Neural progenitor cell (in vitro differentiated cells): ENCODE results near the gene KCNA5. TPM values are rescaled to one million over a fixed set of nuclear protein-coding genes. Genes with fewer than 3 reads are reported as not detected.

Experiments used
- DNase-seq: peaks from one replicate; pipeline ENCODE4 v3.0.0-alpha.2; 2016; ENCODE audit warnings: low spot score
- H2AFZ ChIP-seq: fragments of 200-600 bp; sonication (generic); replicated peaks from 2 replicates; pipeline ENCODE4 v1.6.1; 2016; ENCODE audit warnings: antibody characterized with exemption
- H3F3A ChIP-seq: fragments of 200-600 bp; sonication (generic); 2 replicates; pipeline ENCODE4 v1.6.1; 2016; ENCODE audit warnings: antibody characterized with exemption, low read depth
- H3K27ac ChIP-seq: fragments of 200-600 bp; sonication (generic); 2 replicates; pipeline ENCODE4 v1.5.1; 2016; ENCODE audit warnings: mild to moderate bottlenecking
- H3K27me3 ChIP-seq: fragments of 200-600 bp; sonication (generic); 2 replicates; pipeline ENCODE4 v1.6.1; 2016; ENCODE audit warnings: mild to moderate bottlenecking, moderate library complexity
- H3K36me3 ChIP-seq: fragments of 200-600 bp; sonication (generic); 2 replicates; pipeline ENCODE4 v1.5.1; 2016
- H3K4me1 ChIP-seq: fragments of 200-600 bp; sonication (generic); 2 replicates; pipeline ENCODE4 v1.6.1; 2016; ENCODE audit warnings: mixed run types
- H3K4me2 ChIP-seq: fragments of 200-600 bp; sonication (generic); 2 replicates; pipeline ENCODE4 v1.6.1; 2016
- H3K4me3 ChIP-seq: fragments of 200-600 bp; sonication (generic); 2 replicates; pipeline ENCODE4 v1.5.1; 2016
- H3K79me2 ChIP-seq: fragments of 200-600 bp; sonication (generic); 2 replicates; pipeline ENCODE4 v1.6.1; 2016; ENCODE audit warnings: low read depth
- H3K9ac ChIP-seq: fragments of 200-600 bp; sonication (generic); 2 replicates; pipeline ENCODE4 v1.6.1; 2016
- H3K9me3 ChIP-seq: fragments of 200-600 bp; sonication (generic); 2 replicates; pipeline ENCODE4 v1.5.1; 2016; ENCODE audit warnings: low read depth
- H4K20me1 ChIP-seq: fragments of 200-600 bp; sonication (generic); 2 replicates; pipeline ENCODE4 v1.6.1; 2016; ENCODE audit warnings: low read depth
- H3K27ac Mint-ChIP-seq: 3 replicates; pipeline ENCODE4 v1.8.0; 2021; ENCODE audit warnings: mixed read lengths
- H3K27me3 Mint-ChIP-seq: 2 replicates; pipeline ENCODE4 v1.8.0; 2022; ENCODE audit warnings: low read depth, mild to moderate bottlenecking, inconsistent platforms, moderate library complexity, mixed read lengths; ENCODE audit not compliant: insufficient read depth
- H3K36me3 Mint-ChIP-seq: 3 replicates; pipeline ENCODE4 v1.8.0; 2021; ENCODE audit warnings: mixed read lengths
- H3K4me1 Mint-ChIP-seq: 3 replicates; pipeline ENCODE4 v1.8.0; 2021; ENCODE audit warnings: mixed read lengths
- H3K4me3 Mint-ChIP-seq: 3 replicates; pipeline ENCODE4 v1.8.0; 2021; ENCODE audit warnings: mild to moderate bottlenecking, moderate library complexity, mixed read lengths
- H3K9me3 Mint-ChIP-seq: 3 replicates; pipeline ENCODE4 v1.8.0; 2020; ENCODE audit warnings: mixed read lengths
- EZH2 ChIP-seq: fragments of 200-600 bp; sonication (generic); IDR thresholded peaks from 2 replicates; pipeline ENCODE4 v1.6.1; 2017; ENCODE audit warnings: antibody characterized with exemption, mild to moderate bottlenecking, moderate library complexity
- EZH2phosphoT487 ChIP-seq: fragments of 200-600 bp; sonication (generic); IDR thresholded peaks from 2 replicates; pipeline ENCODE4 v1.6.1; 2017; ENCODE audit warnings: antibody characterized with exemption
- total RNA-seq: library from RNA; depleted of rRNA; stranded (reverse); fragments of >200 nt; gene quantifications from 2 replicates; pipeline ENCODE4 v1.2.3, GENCODE V29; 2015; ENCODE audit warnings: low replicate concordance
- TF ChIP-seq, protein P1 (sequence below): fragments of 200-600 bp; sonication (generic); IDR thresholded peaks from 2 replicates; pipeline ENCODE4 v1.5.1; 2017; ENCODE audit warnings: antibody characterized with exemption, mild to moderate bottlenecking

The KCNA5 gene
- total RNA-seq, 1 donor from 2014 or later = 0.19 TPM

DNA sequence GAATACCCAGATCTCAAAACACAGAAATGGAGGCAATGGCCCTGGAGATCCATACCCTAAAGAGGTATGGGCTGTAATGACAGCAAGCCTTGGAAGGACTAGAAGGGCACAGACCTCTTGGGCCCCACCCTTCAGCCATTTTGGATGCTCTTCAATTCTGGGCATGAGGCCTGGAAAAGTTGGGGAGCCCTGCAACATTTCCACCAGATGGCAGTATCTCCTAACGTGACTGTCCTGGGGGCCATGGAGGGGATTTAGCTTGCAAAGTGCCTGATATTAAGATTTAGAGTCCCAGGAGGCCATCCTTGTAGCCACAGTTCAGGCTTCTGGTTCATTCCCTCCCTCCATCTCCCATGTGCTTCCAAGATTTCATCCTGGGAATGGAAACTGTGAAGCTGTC, 30.2 kb downstream of the KCNA5 start:
- no peak overlapping the region for H3K27ac Mint-ChIP-seq
- Histone ChIP-seq H3K79me2 (no peaks in the 10 kb centered on the region), H3F3A (no peaks in the 10 kb centered on the region), H3K4me2 (no peak overlapping the region), H2AFZ (no peak overlapping the region), H3K9ac (no peak overlapping the region), H3K4me1 (peaks cover 32% of the 10 kb centered on the region), H4K20me1 (no peaks in the 10 kb centered on the region), H3K4me3 (no peak overlapping the region), H3K27ac (no peak overlapping the region), H3K36me3 (no peaks in the 10 kb centered on the region), H3K27me3 (no peaks in the 10 kb centered on the region), H3K9me3 (no peaks in the 10 kb centered on the region)
- DNase-seq = peak; percentile 57
- peaks cover 25% of the 10 kb centered on the region for H3K4me1 Mint-ChIP-seq
- H3K9me3 Mint-ChIP-seq = no peaks in the 10 kb centered on the region
- H3K36me3 Mint-ChIP-seq = no peaks in the 10 kb centered on the region
- peaks cover 10% of the 10 kb centered on the region for H3K27me3 Mint-ChIP-seq
- H3K4me3 Mint-ChIP-seq = no peak overlapping the region
- TF ChIP-seq, protein P1, sequence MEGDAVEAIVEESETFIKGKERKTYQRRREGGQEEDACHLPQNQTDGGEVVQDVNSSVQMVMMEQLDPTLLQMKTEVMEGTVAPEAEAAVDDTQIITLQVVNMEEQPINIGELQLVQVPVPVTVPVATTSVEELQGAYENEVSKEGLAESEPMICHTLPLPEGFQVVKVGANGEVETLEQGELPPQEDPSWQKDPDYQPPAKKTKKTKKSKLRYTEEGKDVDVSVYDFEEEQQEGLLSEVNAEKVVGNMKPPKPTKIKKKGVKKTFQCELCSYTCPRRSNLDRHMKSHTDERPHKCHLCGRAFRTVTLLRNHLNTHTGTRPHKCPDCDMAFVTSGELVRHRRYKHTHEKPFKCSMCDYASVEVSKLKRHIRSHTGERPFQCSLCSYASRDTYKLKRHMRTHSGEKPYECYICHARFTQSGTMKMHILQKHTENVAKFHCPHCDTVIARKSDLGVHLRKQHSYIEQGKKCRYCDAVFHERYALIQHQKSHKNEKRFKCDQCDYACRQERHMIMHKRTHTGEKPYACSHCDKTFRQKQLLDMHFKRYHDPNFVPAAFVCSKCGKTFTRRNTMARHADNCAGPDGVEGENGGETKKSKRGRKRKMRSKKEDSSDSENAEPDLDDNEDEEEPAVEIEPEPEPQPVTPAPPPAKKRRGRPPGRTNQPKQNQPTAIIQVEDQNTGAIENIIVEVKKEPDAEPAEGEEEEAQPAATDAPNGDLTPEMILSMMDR = peak; percentile 57
- no peak for TF ChIP-seq EZH2
- TF ChIP-seq EZH2phosphoT487 = no peak

- TF ChIP-seq EZH2 (no peak), EZH2phosphoT487 (no peak)
- TF ChIP-seq, protein P1 = no peak
- Mint-ChIP-seq H3K27me3 (peaks cover 10% of the 10 kb centered on the region), H3K27ac (no peak overlapping the region), H3K36me3 (no peaks in the 10 kb centered on the region), H3K4me3 (no peak overlapping the region), H3K4me1 (peaks cover 7% of the 10 kb centered on the region), H3K9me3 (no peaks in the 10 kb centered on the region)
- no peak for DNase-seq
- Histone ChIP-seq H3K4me1 (peaks cover 5% of the 10 kb centered on the region), H3K27me3 (no peaks in the 10 kb centered on the region), H3K9ac (no peak overlapping the region), H3K9me3 (no peaks in the 10 kb centered on the region), H3K4me2 (no peak overlapping the region), H3K36me3 (no peaks in the 10 kb centered on the region), H3K79me2 (no peaks in the 10 kb centered on the region), H3F3A (no peaks in the 10 kb centered on the region), H3K27ac (no peak overlapping the region), H4K20me1 (no peaks in the 10 kb centered on the region), H3K4me3 (no peak overlapping the region), H2AFZ (no peak overlapping the region)
These were observed 33.1 kb downstream of the KCNA5 start for GRCh38 chr12:5076761-5077160.

DNA sequence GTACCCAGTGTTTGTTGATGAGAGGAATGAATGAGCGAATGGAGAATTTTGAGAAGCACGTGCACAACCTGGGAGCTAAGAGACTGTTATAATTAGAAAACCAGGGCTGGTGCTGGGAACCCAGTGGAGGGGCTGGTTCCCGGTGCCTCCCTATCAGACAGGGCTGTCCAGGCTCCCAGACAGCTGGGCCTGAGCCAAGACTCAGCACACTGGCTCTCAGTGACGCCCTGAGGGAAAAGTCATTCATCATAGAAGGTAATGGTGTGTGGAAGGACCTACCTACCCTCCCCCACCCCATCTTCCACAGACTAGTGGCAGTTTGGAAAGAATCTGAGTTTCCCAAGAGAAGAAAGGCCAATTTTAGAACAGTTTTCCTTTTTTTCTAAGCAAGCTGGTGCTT, 34.7 kb downstream of the KCNA5 start:
- H4K20me1 ChIP-seq = no peaks in the 10 kb centered on the region
- no peaks in the 10 kb centered on the region for H3K36me3 ChIP-seq
- H3K27me3 Mint-ChIP-seq = peaks cover 11% of the 10 kb centered on the region

More for the DNA sequence above, 34.7 kb downstream of the KCNA5 start:
- Mint-ChIP-seq H3K4me1 (peaks cover 7% of the 10 kb centered on the region), H3K36me3 (no peaks in the 10 kb centered on the region), H3K9me3 (no peaks in the 10 kb centered on the region), H3K4me3 (no peak overlapping the region), H3K27ac (no peak overlapping the region)
- Histone ChIP-seq H2AFZ (no peak overlapping the region), H3F3A (no peaks in the 10 kb centered on the region), H3K79me2 (no peaks in the 10 kb centered on the region), H3K9ac (no peak overlapping the region), H3K4me1 (no peaks in the 10 kb centered on the region), H3K27ac (no peak overlapping the region), H3K27me3 (no peaks in the 10 kb centered on the region), H3K4me3 (no peak overlapping the region), H3K9me3 (no peaks in the 10 kb centered on the region), H3K4me2 (no peak overlapping the region)
- TF ChIP-seq EZH2phosphoT487 (no peak), EZH2 (no peak)
- TF ChIP-seq, protein P1 = no peak
- no peak for DNase-seq
